Fibroblast of the aortic adventitia (primary cell): ENCODE data around the gene NRIP1. TPM values are rescaled to one million over a fixed set of nuclear protein-coding genes. Genes with fewer than 3 reads are reported as not detected.

ENCODE experiments used
- DNase-seq: peaks from one replicate; pipeline ENCODE4 v3.0.0-alpha.2; 2010; ENCODE audit warnings: low read depth
- H3K4me3 ChIP-seq: 2 replicates; pipeline ENCODE4 v1.5.1; 2011; ENCODE audit warnings: low read depth, mild to moderate bottlenecking, control low read depth, low read length, moderate library complexity
- CTCF ChIP-seq: IDR thresholded peaks from 2 replicates; pipeline ENCODE4 v1.5.1; 2011; ENCODE audit warnings: mild to moderate bottlenecking, low read length, control low read depth, inconsistent platforms; ENCODE audit not compliant: insufficient read depth
- total RNA-seq: library from RNA; depleted of rRNA; stranded (reverse); fragments of >200 nt; gene quantifications from 2 replicates; pipeline ENCODE4 v1.2.3, GENCODE V29; 2012; ENCODE audit warnings: low replicate concordance

The NRIP1 gene
- total RNA-seq, 1 donor = 34.8 TPM

GRCh38 chr21:15004721-15005370 is 60.0 kb downstream of the NRIP1 start:
- no peak for TF ChIP-seq CTCF
- no peak overlapping the region for H3K4me3 ChIP-seq
- DNase-seq = peak; percentile 40

GRCh38 chr21:15003463-15004135 is 61.2 kb downstream of the NRIP1 start:
- no peak for DNase-seq
- TF ChIP-seq CTCF = no peak
- H3K4me3 ChIP-seq = no peak overlapping the region

GRCh38 chr21:15001857-15002606 is 62.8 kb downstream of the NRIP1 start:
- no peak overlapping the region for H3K4me3 ChIP-seq
- no peak for DNase-seq
- TF ChIP-seq CTCF = no peak

- TF ChIP-seq CTCF = no peak
- no peak overlapping the region for H3K4me3 ChIP-seq
- DNase-seq = no peak
These were observed 63.7 kb downstream of the NRIP1 start for GRCh38 chr21:15001113-15001512.

- TF ChIP-seq CTCF = no peak
- peak; percentile 44 for DNase-seq
- no peak overlapping the region for H3K4me3 ChIP-seq
These were observed 64.7 kb downstream of the NRIP1 start for GRCh38 chr21:15000081-15000480.

- TF ChIP-seq CTCF = no peak
- no peak overlapping the region for H3K4me3 ChIP-seq
- no peak for DNase-seq
These were observed 66.0 kb downstream of the NRIP1 start for GRCh38 chr21:14998784-14999183.
